Activated CD8-positive, alpha-beta memory T cell treated with anti-CD3 and anti-CD28 coated beads for 36 hours (primary cell): Measurements from ENCODE around the gene TNFRSF14. TPM values are rescaled to one million over a fixed set of nuclear protein-coding genes. Genes with fewer than 3 reads are reported as not detected.

Source experiments
- CTCF ChIA-PET: fragments of 350-600 bp; sonication (Branson Sonifier 250); formaldehyde crosslinking; loops from one replicate; lab custom pipeline; 2021; ENCODE audit warnings: antibody characterized with exemption; lab: Charles Lee
- POLR2A ChIA-PET: fragments of 350-600 bp; sonication (Branson Sonifier 250); formaldehyde crosslinking; loops from one replicate; lab custom pipeline; 2021; ENCODE audit warnings: antibody characterized with exemption; lab: Charles Lee
- total RNA-seq, 2 experiments: library from RNA; stranded (reverse); gene quantifications; one replicate each; pipeline ENCODE4 v1.2.3, GENCODE V29; 2021

Gene TNFRSF14
- total RNA-seq, 2 experiments from 2014 or later, result 141 to 153 TPM

- ChIA-PET POLR2A (interaction anchor here (0.6 kb wide), 1 partner anchor 59 kb away, joined by 8 read pairs; no protein-coding TSS in a partner anchor), CTCF (interaction anchor here (2.0 kb wide), 1 partner anchor 28 kb away, joined by 6 read pairs; no protein-coding TSS in a partner anchor)
Observed at GRCh38 chr1:2520206-2520605, 36.0 kb upstream of the TNFRSF14 start.

GRCh38 chr1:2520806-2521205, 35.4 kb upstream of the TNFRSF14 start:
- ChIA-PET CTCF (no interaction called here), POLR2A (interaction anchor here (0.6 kb wide), 1 partner anchor 59 kb away, joined by 8 read pairs; no protein-coding TSS in a partner anchor)

- CTCF ChIA-PET, result no interaction called here
- POLR2A ChIA-PET, result no interaction called here
Observed at GRCh38 chr1:2522230-2522629, 33.9 kb upstream of the TNFRSF14 start.

GRCh38 chr1:2523191-2523890, 32.8 kb upstream of the TNFRSF14 start:
- ChIA-PET POLR2A (interaction anchor here (1.0 to 1.5 kb wide), 3 partner anchors 11 to 35 kb away, joined by 3 to 11 read pairs (median 3); no protein-coding TSS in a partner anchor), CTCF (interaction anchor here (0.8 to 4.3 kb wide), 7 partner anchors 20 to 143 kb away, joined by 3 to 42 read pairs (median 4); no protein-coding TSS in a partner anchor)

GRCh38 chr1:2523891-2524609, 32.1 kb upstream of the TNFRSF14 start:
- POLR2A ChIA-PET, result interaction anchor here (1.0 to 3.6 kb wide), 5 partner anchors 10 to 61 kb away, joined by 3 to 26 read pairs (median 11); partner anchors contain the start of genes PRXL2B and TNFRSF14
- CTCF ChIA-PET, result interaction anchor here (0.8 to 4.3 kb wide), 9 partner anchors 19 to 384 kb away, joined by 3 to 42 read pairs (median 3); no protein-coding TSS in a partner anchor

GRCh38 chr1:2525572-2525919, 30.6 kb upstream of the TNFRSF14 start:
- ChIA-PET CTCF (interaction anchor here (1.0 to 4.3 kb wide), 5 partner anchors 22 to 385 kb away, joined by 3 to 42 read pairs (median 5); partner anchors contain the start of gene PEX10), POLR2A (interaction anchor here (0.8 to 3.6 kb wide), 5 partner anchors 22 to 110 kb away, joined by 3 to 28 read pairs (median 11); partner anchors contain the start of genes PRXL2B and TNFRSF14)

GRCh38 chr1:2525920-2526823, 30.0 kb upstream of the TNFRSF14 start, which contains the start of gene PANK4:
PANK4 (minus strand) TSS chr1:2526596; CDS start chr1:2526587, 9 bp downstream.
- CTCF ChIA-PET, result interaction anchor here (0.6 to 4.3 kb wide), 6 partner anchors 17 to 331 kb away, joined by 3 to 42 read pairs (median 4); partner anchors contain the start of gene PEX10
- POLR2A ChIA-PET, result interaction anchor here (0.7 to 3.6 kb wide), 7 partner anchors 21 to 113 kb away, joined by 3 to 28 read pairs (median 3); partner anchors contain the start of genes PRXL2B and TNFRSF14

GRCh38 chr1:2526824-2527555, 29.2 kb upstream of the TNFRSF14 start:
- CTCF ChIA-PET, result interaction anchor here (1.5 to 4.3 kb wide), 3 partner anchors 16 to 59 kb away, joined by 3 to 42 read pairs (median 7); no protein-coding TSS in a partner anchor
- POLR2A ChIA-PET, result interaction anchor here (0.7 to 3.6 kb wide), 4 partner anchors 20 to 114 kb away, joined by 3 to 28 read pairs (median 14); partner anchors contain the start of genes PRXL2B and TNFRSF14

- POLR2A ChIA-PET, result interaction anchor here (2.4 kb wide), 1 partner anchor 20 kb away, joined by 28 read pairs; no protein-coding TSS in a partner anchor
- CTCF ChIA-PET, result interaction anchor here (1.5 to 4.3 kb wide), 3 partner anchors 16 to 58 kb away, joined by 3 to 42 read pairs (median 7); no protein-coding TSS in a partner anchor
Observed at GRCh38 chr1:2527556-2527860, 28.7 kb upstream of the TNFRSF14 start.

GRCh38 chr1:2528016-2528415, 28.2 kb upstream of the TNFRSF14 start:
- ChIA-PET CTCF (no interaction called here), POLR2A (no interaction called here)

GRCh38 chr1:2528611-2528965, 27.6 kb upstream of the TNFRSF14 start:
- CTCF ChIA-PET, result interaction anchor here (1.0 to 1.3 kb wide), 3 partner anchors 11 to 19 kb away, joined by 3 to 6 read pairs (median 5); no protein-coding TSS in a partner anchor
- POLR2A ChIA-PET, result interaction anchor here (1.2 to 1.5 kb wide), 2 partner anchors 19 to 28 kb away, joined by 3 read pairs; partner anchors contain the start of gene TNFRSF14

- CTCF ChIA-PET, result interaction anchor here (1.0 to 1.3 kb wide), 3 partner anchors 11 to 18 kb away, joined by 3 to 6 read pairs (median 5); no protein-coding TSS in a partner anchor
- POLR2A ChIA-PET, result interaction anchor here (1.2 to 1.5 kb wide), 2 partner anchors 18 to 27 kb away, joined by 3 read pairs; partner anchors contain the start of gene TNFRSF14
Observed at GRCh38 chr1:2528966-2529783, 27.0 kb upstream of the TNFRSF14 start.

- CTCF ChIA-PET, result interaction anchor here (0.8 to 1.3 kb wide), 4 partner anchors 10 to 113 kb away, joined by 3 to 6 read pairs (median 5); no protein-coding TSS in a partner anchor
- POLR2A ChIA-PET, result interaction anchor here (0.6 to 1.5 kb wide), 2 partner anchors 26 to 121 kb away, joined by 3 read pairs; partner anchors contain the start of gene TNFRSF14
Observed at GRCh38 chr1:2529784-2530512, 26.2 kb upstream of the TNFRSF14 start, which contains the start of gene HES5. HES5 (minus strand) TSS chr1:2530263; CDS start chr1:2530164, 99 bp downstream.

GRCh38 chr1:2530513-2531361, 25.4 kb upstream of the TNFRSF14 start:
- POLR2A ChIA-PET, result interaction anchor here (0.6 to 0.8 kb wide), 3 partner anchors 13 to 122 kb away, joined by 3 to 5 read pairs (median 4); no protein-coding TSS in a partner anchor
- CTCF ChIA-PET, result interaction anchor here (0.8 to 1.7 kb wide), 4 partner anchors 11 to 115 kb away, joined by 3 to 5 read pairs (median 4); no protein-coding TSS in a partner anchor
